ENCODE results near the gene LY6G6F.

The LY6G6F gene

DNA sequence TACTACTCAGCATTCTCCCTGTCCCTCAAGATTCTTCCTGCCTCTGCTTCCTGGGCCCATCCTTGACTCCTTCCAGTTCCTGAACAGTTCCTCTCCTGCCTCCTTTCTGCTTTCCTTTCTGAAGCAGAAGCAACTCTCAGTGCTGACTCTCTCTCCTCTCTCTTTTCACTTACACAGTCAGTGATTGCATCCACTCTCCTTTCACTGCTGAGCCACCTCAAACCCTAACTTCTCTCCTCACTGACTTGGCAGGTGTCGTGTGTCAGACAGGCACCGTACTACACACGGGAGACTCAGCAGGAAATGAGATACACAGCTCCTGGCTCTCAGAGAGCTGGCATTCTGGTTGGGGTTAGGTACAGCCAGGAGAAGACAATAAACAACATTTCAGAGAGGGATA lies 9.1 kb upstream of the LY6G6F start:
- Histone ChIP-seq H3K9me2 (ENCODE audit: low read depth, low read length) (no peaks in the 10 kb centered on the region), H3K4me3 (ENCODE audit: low read depth, low read length, poor library complexity, severe bottlenecking) (no peak overlapping the region), H4K20me1 (ENCODE audit: insufficient read depth, low read length) (no peaks in the 10 kb centered on the region), H3F3A (ENCODE audit: insufficient read depth, low read length) (no peaks in the 10 kb centered on the region), H3K27me3 (ENCODE audit: insufficient read depth, low read length) (no peaks in the 10 kb centered on the region), H3K9me3 (ENCODE audit: low read length) (no peaks in the 10 kb centered on the region), H3K9ac (ENCODE audit: low read length) (no peak overlapping the region), H3K4me2 (ENCODE audit: low read length) (no peak overlapping the region), H2AFZ (ENCODE audit: low read length) (no peak overlapping the region), H3K36me3 (ENCODE audit: insufficient read depth, low read length) (peaks cover 39% of the 10 kb centered on the region), H3K4me1 (ENCODE audit: insufficient read depth, low read length, severe bottlenecking) (peaks cover 17% of the 10 kb centered on the region), H3K79me2 (ENCODE audit: insufficient read depth, low read length) (0 out of 2 replicates have a peak, but pooled peaks cover 5% of the 10 kb centered on the region), H3K27ac (ENCODE audit: low read depth, low read length, poor library complexity, severe bottlenecking) (no peak overlapping the region)
- no peak for TF ChIP-seq EZH2 (IDR thresholded peaks at IDR 0.05; ENCODE audit: borderline replicate concordance, low read length)
- TF ChIP-seq, protein P1, sequence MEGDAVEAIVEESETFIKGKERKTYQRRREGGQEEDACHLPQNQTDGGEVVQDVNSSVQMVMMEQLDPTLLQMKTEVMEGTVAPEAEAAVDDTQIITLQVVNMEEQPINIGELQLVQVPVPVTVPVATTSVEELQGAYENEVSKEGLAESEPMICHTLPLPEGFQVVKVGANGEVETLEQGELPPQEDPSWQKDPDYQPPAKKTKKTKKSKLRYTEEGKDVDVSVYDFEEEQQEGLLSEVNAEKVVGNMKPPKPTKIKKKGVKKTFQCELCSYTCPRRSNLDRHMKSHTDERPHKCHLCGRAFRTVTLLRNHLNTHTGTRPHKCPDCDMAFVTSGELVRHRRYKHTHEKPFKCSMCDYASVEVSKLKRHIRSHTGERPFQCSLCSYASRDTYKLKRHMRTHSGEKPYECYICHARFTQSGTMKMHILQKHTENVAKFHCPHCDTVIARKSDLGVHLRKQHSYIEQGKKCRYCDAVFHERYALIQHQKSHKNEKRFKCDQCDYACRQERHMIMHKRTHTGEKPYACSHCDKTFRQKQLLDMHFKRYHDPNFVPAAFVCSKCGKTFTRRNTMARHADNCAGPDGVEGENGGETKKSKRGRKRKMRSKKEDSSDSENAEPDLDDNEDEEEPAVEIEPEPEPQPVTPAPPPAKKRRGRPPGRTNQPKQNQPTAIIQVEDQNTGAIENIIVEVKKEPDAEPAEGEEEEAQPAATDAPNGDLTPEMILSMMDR (IDR thresholded peaks at IDR 0.05; ENCODE audit: low read length) = no peak

DNA sequence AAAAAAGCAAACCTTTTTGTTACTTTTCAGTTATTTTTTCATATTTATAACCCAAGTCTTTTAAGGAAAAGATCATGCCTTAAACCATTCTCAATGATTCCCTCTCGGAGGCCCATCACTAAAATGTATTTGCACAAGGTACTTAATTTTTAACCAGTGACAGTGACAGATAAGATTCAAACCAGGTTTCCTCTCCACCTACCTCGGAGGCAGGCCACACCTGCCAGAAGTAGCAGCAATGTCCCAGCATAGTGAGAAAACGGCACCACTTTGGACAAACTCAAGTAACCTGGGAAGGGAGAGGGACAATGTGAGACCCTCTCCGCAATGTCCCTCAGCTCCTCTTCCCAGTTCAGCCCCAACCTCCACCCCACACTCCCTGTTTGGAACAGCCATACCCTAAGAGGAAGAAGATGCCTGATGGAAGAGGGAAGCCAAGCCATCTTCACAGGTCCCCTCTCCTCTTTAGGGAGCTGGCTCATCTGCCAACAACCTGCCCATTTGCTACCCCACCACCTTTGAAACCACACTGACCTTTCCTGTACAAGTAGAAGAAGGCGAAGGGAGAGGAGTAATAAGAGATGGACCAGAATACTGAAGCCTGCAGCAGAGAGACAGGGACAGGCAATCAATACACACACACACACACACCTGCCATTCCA lies 5.8 kb upstream of the LY6G6F start:
- H3K4me3 ChIP-seq (ENCODE audit: low read depth, low read length, poor library complexity, severe bottlenecking) = no peak overlapping the region
- H4K20me1 ChIP-seq (ENCODE audit: insufficient read depth, low read length) = no peaks in the 10 kb centered on the region
- TF ChIP-seq EZH2 (IDR thresholded peaks at IDR 0.05; ENCODE audit: borderline replicate concordance, low read length) = no peak
- TF ChIP-seq, protein P1 (IDR thresholded peaks at IDR 0.05; ENCODE audit: low read length) = no peak
- H3K9me3 ChIP-seq (ENCODE audit: low read length) = no peaks in the 10 kb centered on the region
- H2AFZ ChIP-seq (ENCODE audit: low read length) = no peak overlapping the region
- no peak overlapping the region for H3K9ac ChIP-seq (ENCODE audit: low read length)
- H3K4me1 ChIP-seq (ENCODE audit: insufficient read depth, low read length, severe bottlenecking) = peaks cover 23% of the 10 kb centered on the region
- H3F3A ChIP-seq (ENCODE audit: insufficient read depth, low read length) = no peaks in the 10 kb centered on the region
- H3K4me2 ChIP-seq (ENCODE audit: low read length) = no peak overlapping the region; the same call in 1 of the 2 replicates
- H3K27ac ChIP-seq (ENCODE audit: low read depth, low read length, poor library complexity, severe bottlenecking) = no peak overlapping the region
- no peaks in the 10 kb centered on the region for H3K27me3 ChIP-seq (ENCODE audit: insufficient read depth, low read length)
- 0 out of 2 replicates have a peak, but pooled peaks cover 5% of the 10 kb centered on the region for H3K79me2 ChIP-seq (ENCODE audit: insufficient read depth, low read length)
- H3K36me3 ChIP-seq (ENCODE audit: insufficient read depth, low read length) = peaks cover 12% of the 10 kb centered on the region
- no peaks in the 10 kb centered on the region for H3K9me2 ChIP-seq (ENCODE audit: low read depth, low read length)

DNA sequence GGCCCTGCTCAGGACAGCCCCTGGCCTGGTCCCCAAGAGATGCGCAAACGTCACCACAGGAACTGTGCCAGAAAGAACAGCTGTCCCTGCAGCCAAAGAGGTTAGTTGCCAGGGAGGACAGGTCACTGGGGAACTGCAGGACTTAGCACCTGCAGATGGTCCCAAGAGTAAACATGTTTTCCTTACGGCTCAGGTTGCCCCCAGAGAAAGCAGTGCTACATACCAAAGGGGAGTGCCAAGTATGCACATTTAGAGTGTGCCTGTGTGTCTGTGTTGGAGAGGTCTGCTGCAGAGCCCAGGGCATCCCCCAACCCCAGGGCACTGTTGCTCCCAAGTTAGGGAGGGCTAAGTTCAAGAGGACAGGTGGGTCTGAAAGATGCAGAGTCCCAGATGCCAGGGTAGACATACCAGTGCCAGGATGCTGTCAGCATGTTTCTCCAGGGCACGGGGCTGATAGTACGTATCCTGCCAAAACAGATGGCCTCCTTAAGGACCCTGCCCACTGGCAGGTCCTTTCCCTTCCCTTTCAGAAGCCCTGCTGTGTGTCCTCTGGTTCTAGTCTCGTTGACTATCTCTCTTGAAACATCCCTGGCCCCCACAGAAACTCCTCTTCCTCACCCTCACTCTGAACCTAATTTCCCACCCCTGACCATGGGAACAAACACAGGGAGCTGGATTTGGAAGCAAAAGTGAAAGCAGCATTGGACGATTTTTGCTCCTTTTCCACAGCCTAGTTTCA lies 4.8 kb upstream of the LY6G6F start:
- Histone ChIP-seq H3K79me2 (ENCODE audit: insufficient read depth, low read length) (0 out of 2 replicates have a peak, but pooled peaks cover 5% of the 10 kb centered on the region), H3K9me2 (ENCODE audit: low read depth, low read length) (no peaks in the 10 kb centered on the region), H4K20me1 (ENCODE audit: insufficient read depth, low read length) (no peaks in the 10 kb centered on the region), H3K4me2 (ENCODE audit: low read length) (peak overlapping the region; percentile 91), H2AFZ (ENCODE audit: low read length) (no peak overlapping the region), H3F3A (ENCODE audit: insufficient read depth, low read length) (no peaks in the 10 kb centered on the region), H3K36me3 (ENCODE audit: insufficient read depth, low read length) (peaks cover 8% of the 10 kb centered on the region; the same call in 1 of the 2 replicates), H3K4me1 (ENCODE audit: insufficient read depth, low read length, severe bottlenecking) (peaks cover 23% of the 10 kb centered on the region), H3K9ac (ENCODE audit: low read length) (peak overlapping the region; percentile 89), H3K27me3 (ENCODE audit: insufficient read depth, low read length) (no peaks in the 10 kb centered on the region), H3K27ac (ENCODE audit: low read depth, low read length, poor library complexity, severe bottlenecking) (peak overlapping the region; percentile 1), H3K4me3 (ENCODE audit: low read depth, low read length, poor library complexity, severe bottlenecking) (peak overlapping the region; percentile 85), H3K9me3 (ENCODE audit: low read length) (no peaks in the 10 kb centered on the region)
- no peak for TF ChIP-seq EZH2 (IDR thresholded peaks at IDR 0.05; ENCODE audit: borderline replicate concordance, low read length)
- TF ChIP-seq, protein P1 (IDR thresholded peaks at IDR 0.05; ENCODE audit: low read length) = no peak

Measured in OCI-LY1 (cell line).